Muscle of leg (tissue), 11 donors: ENCODE results near the gene CHSY1. TPM values are rescaled to one million over a fixed set of nuclear protein-coding genes. Genes with fewer than 3 reads are reported as not detected.

Source experiments
- DNase-seq: peaks from one replicate; pipeline ENCODE4 v3.0.0; 2013
- H3K27ac ChIP-seq: one replicate; pipeline ENCODE4 v1.5.1; 2013; ENCODE audit warnings: mild to moderate bottlenecking, low read length, control low read depth
- H3K27me3 ChIP-seq: one replicate; pipeline ENCODE4 v1.6.1; 2013; ENCODE audit warnings: low read length; ENCODE audit not compliant: control insufficient read depth, insufficient read depth
- H3K36me3 ChIP-seq: one replicate; pipeline ENCODE4 v1.6.1; 2013; ENCODE audit warnings: low read length; ENCODE audit not compliant: control insufficient read depth, insufficient read depth
- H3K4me1 ChIP-seq: one replicate; pipeline ENCODE4 v1.6.1; 2013; ENCODE audit warnings: low read length; ENCODE audit not compliant: control insufficient read depth, insufficient read depth
- H3K4me3 ChIP-seq: one replicate; pipeline ENCODE4 v1.5.1; 2013; ENCODE audit warnings: low read length, control low read depth
- H3K9me3 ChIP-seq: replicated peaks from 2 replicates; pipeline ENCODE4 v1.6.1; 2013; ENCODE audit warnings: low read depth, low read length; ENCODE audit not compliant: control insufficient read depth
- WGBS: methylation state at CpG from one replicate; pipeline ENCODE4 v1.1.5; 2013; ENCODE audit warnings: missing lambda C conversion rate; ENCODE audit not compliant: insufficient coverage; 5-methylcytosine and 5-hydroxymethylcytosine counted together
- polyA plus RNA-seq, 8 donors: library from polyadenylated mRNA; unstranded; fragments of 120-200 nt; gene quantifications; one replicate each; pipeline versions ENCODE4 v1.2.1 to v1.2.3, GENCODE V29; 2013; ENCODE audit warnings: inconsistent platforms in 1 of 8, low replicate concordance in 1 of 8; ENCODE audit not compliant: insufficient read length in 8 of 8, insufficient read depth in 1 of 8
- total RNA-seq: library from RNA; stranded (reverse); fragments of 120-200 nt; gene quantifications from one replicate; pipeline ENCODE4 v1.2.4, GENCODE V29; 2013

The CHSY1 gene
- total and polyA plus RNA-seq, 9 donors, result 27.2 to 57.6 (median 42.5) TPM

DNA sequence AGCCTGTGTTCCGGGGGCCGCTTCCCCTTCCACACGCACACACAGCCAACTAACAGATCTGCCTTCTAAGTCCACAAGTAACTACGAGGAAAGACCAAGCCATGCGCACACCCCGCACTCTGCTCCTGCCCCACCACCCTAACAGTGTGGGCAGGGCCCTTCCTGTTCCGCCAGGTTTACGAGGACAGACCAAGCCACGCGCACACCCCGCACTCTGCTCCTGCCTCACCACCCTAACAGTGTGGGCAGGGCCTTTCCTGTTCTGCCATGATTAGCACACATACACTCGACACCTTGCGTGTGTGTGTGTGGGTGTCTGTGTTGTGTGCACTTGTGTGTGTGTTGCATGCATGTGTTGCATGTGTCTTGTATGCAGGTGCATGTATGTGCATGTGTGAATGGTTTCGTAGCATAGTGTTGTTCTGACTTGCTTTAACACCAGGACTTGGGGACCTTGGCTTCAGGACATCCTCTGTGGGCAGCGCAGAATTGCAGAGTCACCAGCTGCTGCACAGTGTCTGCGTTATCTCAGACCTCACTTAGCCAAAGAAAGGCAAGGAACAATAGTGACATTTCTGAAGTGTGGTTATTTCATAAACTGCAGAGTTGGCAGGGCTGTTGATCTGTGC lies 114.4 kb downstream of the CHSY1 start:
- H3K4me1 ChIP-seq, result peaks cover 19% of the 10 kb centered on the region
- H3K4me3 ChIP-seq, result no peak overlapping the region
- peaks cover 3% of the 10 kb centered on the region for H3K9me3 ChIP-seq
- H3K36me3 ChIP-seq, result no peaks in the 10 kb centered on the region
- no peak overlapping the region for H3K27ac ChIP-seq
- WGBS, result 81% methylated on average over 15 of the region's 16 CpGs
- H3K27me3 ChIP-seq, result no peaks in the 10 kb centered on the region
- no peak for DNase-seq

DNA sequence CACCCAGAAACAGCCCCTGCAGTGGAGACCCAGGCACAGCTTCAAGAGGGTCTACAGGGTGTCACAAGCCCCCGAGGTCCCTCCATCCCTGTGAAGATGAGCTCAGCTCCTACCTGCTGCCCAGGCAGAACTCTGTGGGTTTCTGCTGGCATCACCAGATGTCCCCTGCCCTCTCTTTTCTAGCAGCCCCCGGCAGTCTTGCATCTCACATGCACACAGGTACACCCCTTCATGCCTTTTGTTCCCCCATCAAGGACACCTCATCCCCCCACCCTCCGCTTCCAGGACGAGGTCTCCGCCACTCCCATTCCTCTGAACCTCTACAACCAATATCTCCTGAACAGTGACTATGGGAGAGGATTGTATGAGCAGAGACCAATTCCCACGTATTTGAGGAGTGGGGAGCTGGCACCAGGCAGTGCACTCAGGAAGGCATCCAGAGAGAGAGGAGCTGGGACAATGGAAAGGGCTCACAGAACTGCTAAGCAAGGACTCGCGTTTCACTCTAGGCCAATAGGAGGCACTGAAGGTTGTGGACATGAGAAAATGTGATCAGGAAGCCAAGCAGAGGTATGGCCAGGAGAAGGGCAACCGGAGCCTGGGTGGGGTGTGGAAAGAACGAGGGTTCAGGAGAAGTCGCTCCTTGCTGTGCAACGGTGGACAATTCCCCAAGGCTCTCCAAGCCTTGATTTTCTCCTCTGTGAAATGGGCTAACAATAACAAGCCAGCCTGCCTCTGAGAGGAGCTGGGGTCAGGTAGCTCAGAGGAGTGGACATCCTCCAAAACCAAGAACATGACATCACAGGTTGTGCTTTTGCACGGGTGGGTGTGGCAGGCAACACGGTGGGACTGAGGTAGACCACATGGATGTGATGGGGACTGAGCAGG lies 115.2 kb downstream of the CHSY1 start:
- Histone ChIP-seq H3K9me3 (peaks cover 3% of the 10 kb centered on the region), H3K4me3 (no peak overlapping the region), H3K27ac (no peak overlapping the region), H3K36me3 (no peaks in the 10 kb centered on the region), H3K4me1 (peaks cover 19% of the 10 kb centered on the region), H3K27me3 (no peaks in the 10 kb centered on the region)
- DNase-seq, result no peak
- 89% methylated on average over 8 of the region's 14 CpGs for WGBS

GRCh38 chr15:101135532-101136166 lies 116.2 kb downstream of the CHSY1 start:
- DNase-seq, result no peak
- WGBS, result 87% methylated on average over 12 of the region's 14 CpGs
- Histone ChIP-seq H3K27me3 (no peaks in the 10 kb centered on the region), H3K4me3 (no peak overlapping the region), H3K9me3 (peaks cover 3% of the 10 kb centered on the region), H3K4me1 (peaks cover 19% of the 10 kb centered on the region), H3K27ac (no peak overlapping the region), H3K36me3 (no peaks in the 10 kb centered on the region)

- H3K9me3 ChIP-seq, result peaks cover 5% of the 10 kb centered on the region
- WGBS, result no CpG with 5 or more reads among the region's 5 CpGs
- no peaks in the 10 kb centered on the region for H3K36me3 ChIP-seq
- DNase-seq, result no peak
- no peak overlapping the region for H3K4me3 ChIP-seq
- peaks cover 17% of the 10 kb centered on the region for H3K4me1 ChIP-seq
- H3K27me3 ChIP-seq, result no peaks in the 10 kb centered on the region
- no peak overlapping the region for H3K27ac ChIP-seq
Observed at GRCh38 chr15:101134780-101135179, 117.1 kb downstream of the CHSY1 start.

- Histone ChIP-seq H3K4me1 (peaks cover 12% of the 10 kb centered on the region), H3K9me3 (peaks cover 5% of the 10 kb centered on the region), H3K4me3 (no peak overlapping the region), H3K36me3 (no peaks in the 10 kb centered on the region), H3K27me3 (no peaks in the 10 kb centered on the region), H3K27ac (no peak overlapping the region)
- 29% methylated on average over 11 of the region's 13 CpGs for WGBS
- no peak for DNase-seq
Observed at GRCh38 chr15:101133751-101134261, 118.0 kb downstream of the CHSY1 start.

DNA sequence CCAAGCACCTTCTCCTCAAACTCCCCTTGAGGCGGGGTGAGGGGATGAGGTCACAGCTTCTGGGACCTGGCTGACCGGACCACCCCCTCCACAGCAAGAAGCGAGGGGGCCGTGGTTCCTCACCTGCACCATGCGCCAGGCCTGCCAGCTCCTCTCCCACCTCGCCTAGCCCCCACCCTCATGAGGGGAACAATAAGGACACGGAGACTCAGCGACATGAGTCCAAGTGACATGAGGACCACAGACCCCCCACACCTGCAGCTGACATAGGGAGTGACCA lies 118.7 kb downstream of the CHSY1 start:
- WGBS, result 90% methylated on average over 3 of the region's 8 CpGs
- H3K4me3 ChIP-seq, result no peak overlapping the region

DNA sequence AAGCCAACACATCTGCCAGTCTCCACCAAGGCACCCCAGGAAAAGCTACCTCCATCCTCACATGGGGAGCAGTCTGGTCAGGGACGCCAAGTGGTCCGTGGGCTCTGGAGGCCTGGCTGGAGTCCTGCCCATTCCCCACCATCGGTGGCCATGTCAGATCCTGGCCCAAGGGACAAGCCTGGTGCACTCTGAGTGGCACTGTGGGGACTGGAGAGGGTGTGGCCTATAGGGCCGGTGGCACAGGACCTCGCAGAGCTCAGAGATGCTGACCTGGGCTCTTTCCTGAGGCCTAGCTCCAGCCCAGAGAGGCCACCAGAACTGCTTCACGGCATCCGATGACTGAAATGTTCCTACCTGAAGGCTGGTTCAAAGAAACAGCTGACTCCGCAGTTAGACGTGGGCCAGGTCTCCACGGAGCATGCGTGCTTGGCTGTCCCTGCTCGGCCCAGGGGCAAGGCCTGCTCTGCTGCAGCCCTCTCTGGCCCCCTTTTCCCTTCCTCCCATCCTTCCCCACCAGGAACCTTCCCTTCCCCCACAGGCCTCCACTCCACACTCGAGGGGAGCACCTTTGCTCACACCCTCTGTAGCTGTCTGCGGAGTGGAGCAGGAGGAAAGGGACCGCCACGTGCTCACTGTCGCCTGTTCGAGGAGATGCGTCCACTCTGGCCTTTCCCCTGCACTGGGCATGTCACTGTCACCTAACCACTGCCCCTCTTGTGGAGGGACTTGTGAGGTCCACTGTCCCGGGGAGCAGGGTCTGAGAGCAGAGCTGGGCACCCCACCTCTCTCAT lies 119.3 kb downstream of the CHSY1 start:
- H3K4me3 ChIP-seq, result no peak overlapping the region
- H3K36me3 ChIP-seq, result no peaks in the 10 kb centered on the region
- WGBS, result 81% methylated on average over 12 of the region's 20 CpGs
- H3K9me3 ChIP-seq, result peaks cover 10% of the 10 kb centered on the region
- no peak for DNase-seq
- H3K27me3 ChIP-seq, result no peaks in the 10 kb centered on the region
- no peak overlapping the region for H3K27ac ChIP-seq
- H3K4me1 ChIP-seq, result peaks cover 22% of the 10 kb centered on the region

More for the DNA sequence above, 118.7 kb downstream of the CHSY1 start:
- DNase-seq, result no peak
- H3K27me3 ChIP-seq, result no peaks in the 10 kb centered on the region
- H3K27ac ChIP-seq, result no peak overlapping the region
- peaks cover 16% of the 10 kb centered on the region for H3K4me1 ChIP-seq
- H3K9me3 ChIP-seq, result peaks cover 9% of the 10 kb centered on the region
- H3K36me3 ChIP-seq, result no peaks in the 10 kb centered on the region

GRCh38 chr15:101131489-101132389 lies 120.1 kb downstream of the CHSY1 start:
- peaks cover 30% of the 10 kb centered on the region for H3K4me1 ChIP-seq
- H3K27ac ChIP-seq, result no peak overlapping the region
- H3K9me3 ChIP-seq, result peaks cover 10% of the 10 kb centered on the region
- no peaks in the 10 kb centered on the region for H3K36me3 ChIP-seq
- no peak for DNase-seq
- no peaks in the 10 kb centered on the region for H3K27me3 ChIP-seq
- H3K4me3 ChIP-seq, result no peak overlapping the region
- whole genome bisulfite sequencing, result 81% methylated on average over 13 of the region's 18 CpGs

DNA sequence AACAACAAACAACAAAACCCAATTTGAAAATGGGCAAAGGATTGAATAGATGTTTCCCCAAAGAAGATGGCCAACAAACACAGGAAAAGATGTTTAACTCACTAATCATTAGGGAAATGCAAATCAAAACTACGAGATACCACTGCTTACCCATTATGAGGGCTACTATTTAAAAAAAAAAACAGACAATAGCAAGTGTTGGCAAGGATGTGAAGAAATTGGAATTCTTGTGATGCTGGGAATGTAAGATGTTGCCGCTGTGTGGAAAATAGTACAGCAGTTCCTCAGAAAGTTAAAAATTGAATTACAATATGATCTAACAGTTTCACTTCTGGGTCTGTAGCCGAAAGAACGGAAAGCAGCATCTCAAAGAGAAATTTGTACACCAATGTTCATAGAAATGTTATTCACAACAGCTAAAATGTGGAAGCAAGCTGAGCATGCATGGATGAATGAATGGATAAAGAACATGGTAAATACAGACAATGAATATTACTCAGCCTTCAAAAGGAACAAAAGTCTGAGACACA lies 121.9 kb downstream of the CHSY1 start:
- Histone ChIP-seq H3K36me3 (no peaks in the 10 kb centered on the region), H3K9me3 (peaks cover 10% of the 10 kb centered on the region), H3K27ac (no peak overlapping the region), H3K4me3 (no peak overlapping the region), H3K27me3 (no peaks in the 10 kb centered on the region), H3K4me1 (peaks cover 40% of the 10 kb centered on the region)
- DNase-seq, result no peak
- WGBS, result no CpG with 5 or more reads among the region's 4 CpGs
